Right ventricle myocardium inferior (tissue), 1 donor: ENCODE results near the gene SEC24A. TPM values are rescaled to one million over a fixed set of nuclear protein-coding genes. Genes with fewer than 3 reads are reported as not detected.
"Not testable (repeated sequence)": the region's sequence is repeated elsewhere in the genome, so short reads cannot be mapped to it uniquely, and the experiment has no call there.

Source experiments
- ATAC-seq: fragments of 200-7000 bp; cut with Tn5 transposase; one replicate; pipeline ENCODE4 v1.9.1; 2020; ENCODE audit warnings: mild to moderate bottlenecking, moderate library complexity
- DNase-seq: peaks from one replicate; pipeline ENCODE4 v3.0.0; 2021; ENCODE audit errors: missing footprints
- intact Hi-C: fragments of 100-400 bp; cut with DNase I; formaldehyde crosslinking; loops from one replicate; pipeline ENCODE4 v1.11.0; 2022
- total RNA-seq: library from RNA; stranded (reverse); fragmentation: NEBNext Ultra II Directional; extraction: Animal tissue kit (Norgen Biotek cat#: 25700); gene quantifications from one replicate; pipeline ENCODE4 v1.2.1, GENCODE V29; 2021
- donor health status: DM: no; HTN: yes; CAD: no; lungs with severe emphysema.

The SEC24A gene
- total RNA-seq, 1 donor from 2014 or later = 6.9 TPM

GRCh38 chr5:134735243-134735642 lies 86.7 kb downstream of the SEC24A start:
- ATAC-seq (no peak), DNase-seq (no peak)
- intact Hi-C loops = no loop called here

DNA sequence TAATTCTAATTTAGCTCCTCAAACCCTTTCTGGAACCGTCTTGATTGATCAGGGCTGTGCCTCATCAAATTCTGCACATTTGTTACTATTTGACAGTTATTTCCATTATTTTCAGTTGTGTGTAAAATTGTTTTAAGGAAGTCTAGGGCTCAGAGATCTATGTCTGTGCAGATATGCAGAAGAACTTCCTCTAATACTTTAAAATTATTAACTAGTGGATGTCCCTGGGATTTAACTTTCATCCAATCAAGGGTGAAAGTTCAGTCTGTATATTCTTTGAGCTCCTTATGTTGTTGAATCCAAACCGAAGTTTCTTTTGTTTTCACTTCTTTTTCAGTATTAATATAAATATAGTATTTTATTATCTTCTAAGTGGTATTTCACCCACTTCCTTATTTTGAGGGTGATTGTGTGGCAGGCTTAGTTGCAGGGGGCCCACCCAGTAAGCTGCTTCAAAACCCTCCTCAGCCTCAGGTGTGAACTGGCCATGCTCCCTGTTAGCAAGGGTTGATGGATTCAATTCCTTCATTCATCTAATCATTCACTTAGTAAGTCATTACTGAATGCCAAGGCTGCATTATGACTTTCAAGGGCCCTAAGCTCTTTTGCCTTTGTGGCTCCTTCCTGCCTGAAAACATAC lies 87.7 kb downstream of the SEC24A start:
- no peak for DNase-seq
- intact Hi-C loops = loop anchor here (2.0 kb wide), 1 partner anchor 87 kb away; the partner anchor contains the start of gene SEC24A
- no peak for ATAC-seq

GRCh38 chr5:134738133-134738962 lies 89.8 kb downstream of the SEC24A start, which contains the start of gene CAMLG:
TSS of gene CAMLG (plus strand) at chr5:134738548. CDS start at chr5:134738621, 73 bp downstream.
- DNase-seq (peak; percentile 100), ATAC-seq (peak; percentile 100)
- intact Hi-C loops = loop anchor here (1.0 to 2.0 kb wide), 2 partner anchors 20 to 166 kb away; partner anchors contain the start of gene DDX46

- ATAC-seq = peak; percentile 20
- DNase-seq = no peak
- intact Hi-C loops = loop anchor here (1.0 to 2.0 kb wide), 2 partner anchors 20 to 165 kb away; partner anchors contain the start of gene DDX46
Observed at GRCh38 chr5:134738963-134739661, 90.5 kb downstream of the SEC24A start.

- no peak for ATAC-seq
- intact Hi-C loops = no loop called here
Observed at GRCh38 chr5:134741052-134741451, 92.5 kb downstream of the SEC24A start.

DNA sequence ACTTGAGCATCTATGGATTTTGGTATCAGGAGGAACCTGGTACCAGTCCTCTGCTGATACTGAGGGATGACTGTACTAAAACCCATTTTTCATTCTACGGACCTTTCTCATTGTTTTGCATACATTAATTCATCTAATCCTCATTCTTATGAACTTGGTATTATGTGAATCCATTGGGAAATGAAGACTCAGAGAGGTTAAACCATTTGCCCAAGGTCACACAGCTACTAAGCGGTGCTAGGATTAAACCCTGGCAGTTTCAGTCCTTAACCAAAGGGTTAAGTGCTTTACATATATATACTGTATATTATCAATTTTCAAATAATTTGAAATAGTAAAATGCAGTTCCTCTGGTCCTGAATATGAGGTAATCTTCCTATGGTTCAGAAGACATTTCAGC lies 93.5 kb downstream of the SEC24A start:
- intact Hi-C loops = no loop called here
- no peak for DNase-seq
- no peak for ATAC-seq

More at GRCh38 chr5:134741052-134741451, 92.5 kb downstream of the SEC24A start:
- no peak for DNase-seq

- DNase-seq (no peak), ATAC-seq (no peak)
- intact Hi-C loops = no loop called here
Observed at GRCh38 chr5:134749415-134749814, 100.8 kb downstream of the SEC24A start.

DNA sequence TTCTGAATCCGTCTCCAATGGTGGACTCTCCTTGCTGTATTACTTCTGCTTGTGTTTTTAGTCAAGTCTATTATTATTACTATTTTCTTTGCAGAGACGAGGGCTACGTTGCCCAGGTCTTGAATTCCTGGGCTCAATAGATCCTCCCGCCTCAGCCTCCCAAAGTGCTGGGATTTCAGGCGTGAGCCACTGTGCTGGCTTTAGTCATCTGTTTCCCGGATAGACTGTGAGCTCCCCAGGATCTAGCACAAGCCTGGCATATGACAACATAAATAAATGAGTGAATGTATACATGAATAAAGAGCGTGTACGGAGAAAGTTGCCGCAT lies 109.6 kb downstream of the SEC24A start:
- ATAC-seq = no peak
- intact Hi-C loops = loop anchor here (2.0 to 5.0 kb wide), 2 partner anchors 19 to 144 kb away; partner anchors contain the start of gene CAMLG

DNA sequence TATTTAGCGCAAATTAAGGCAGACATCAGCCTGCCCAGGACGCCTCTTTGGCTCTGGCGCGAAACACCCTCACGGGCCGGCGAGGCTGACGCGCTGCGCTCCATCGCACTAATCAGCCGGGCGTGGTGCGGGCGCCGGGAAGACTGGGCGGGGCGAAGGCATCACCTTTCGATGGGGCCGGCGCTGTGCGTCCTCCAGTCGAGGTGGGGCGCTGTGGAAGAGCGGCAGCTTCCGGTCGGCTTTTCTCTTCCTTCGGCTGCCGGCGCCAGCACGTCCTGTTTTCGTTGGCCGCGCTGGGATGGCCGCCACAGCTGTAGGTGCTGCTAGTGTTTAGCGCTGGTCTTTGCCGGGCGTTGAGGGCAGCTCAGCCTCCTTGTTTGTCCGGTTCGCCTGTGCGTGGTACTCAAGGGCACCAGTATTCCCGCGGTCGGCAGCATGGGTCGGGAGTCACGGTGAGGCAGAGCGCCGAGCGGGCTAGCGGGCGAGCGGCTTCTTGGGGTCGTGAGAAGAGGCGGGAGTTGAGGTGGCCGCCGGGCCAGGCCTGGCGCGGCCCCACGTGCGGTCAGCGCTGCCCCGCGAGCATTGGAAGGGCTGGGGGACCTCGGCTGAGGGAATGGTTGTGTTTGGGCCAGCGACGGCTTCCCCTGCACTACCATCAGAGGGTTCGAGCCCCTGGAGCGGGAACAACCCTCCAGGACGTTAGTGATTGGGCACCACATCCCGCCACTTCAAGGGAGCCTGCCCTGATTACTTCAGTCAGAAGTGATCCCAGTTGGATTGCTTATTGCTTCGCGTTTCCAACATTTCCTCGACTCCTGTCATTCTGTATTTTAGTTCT lies 110.1 kb downstream of the SEC24A start, which contains the start of gene DDX46:
Gene DDX46 (plus strand): TSS at position 276 of the 838 bp plus-strand sequence. CDS start 160 bp downstream, at position 436.
- ATAC-seq = peak; percentile 99
- DNase-seq = peak; percentile 97
- intact Hi-C loops = loop anchor here (2.0 to 5.0 kb wide), 2 partner anchors 20 to 144 kb away; partner anchors contain the start of gene CAMLG

More for the DNA sequence above, 109.6 kb downstream of the SEC24A start:
- no peak for DNase-seq

- ATAC-seq, intact Hi-C loops, DNase-seq: not testable (repeated sequence)
Observed at GRCh38 chr5:134767528-134768291, 119.1 kb downstream of the SEC24A start.

- intact Hi-C loops = no loop called here
- DNase-seq (no peak), ATAC-seq (no peak)
Observed at GRCh38 chr5:134769206-134769605, 120.6 kb downstream of the SEC24A start.

GRCh38 chr5:134772461-134773125 lies 124.0 kb downstream of the SEC24A start:
- ATAC-seq (no peak), DNase-seq (no peak)
- intact Hi-C loops = no loop called here

- DNase-seq (no peak), ATAC-seq (no peak)
- intact Hi-C loops = no loop called here
Observed at GRCh38 chr5:134777366-134777765, 128.8 kb downstream of the SEC24A start.
